A673 (cell line): ENCODE measurements around the gene RALGAPA2. TPM values are rescaled to one million over a fixed set of nuclear protein-coding genes. Genes with fewer than 3 reads are reported as not detected.
A peak's percentile ranks its signal among the peaks of the same experiment; 100 is the strongest.

Source experiments
- BruUV-seq: library from RNA; stranded (reverse); fragments of 400-500 nt; replicated peaks from 2 replicates; lab custom pipeline; 2021; lab: Mats Ljungman, UMichigan
- CTCF ChIA-PET: fragments of 300-600 bp; sonication (Branson Sonifier 250); formaldehyde crosslinking; loops from one replicate; lab custom pipeline; 2022; ENCODE audit warnings: antibody characterized with exemption; lab: Charles Lee
- POLR2A ChIA-PET: fragments of 300-600 bp; sonication (Branson Sonifier 250); formaldehyde crosslinking; loops from one replicate; lab custom pipeline; 2022; ENCODE audit warnings: antibody characterized with exemption; ENCODE audit not compliant: low non-redundant PET; lab: Charles Lee
- DNase-seq: peaks from one replicate; pipeline ENCODE4 v3.0.0-alpha.2; 2015; ENCODE audit warnings: low spot score
- H3K27ac ChIP-seq: fragments of 200-600 bp; sonication (generic); 2 replicates; pipeline ENCODE4 v1.5.1; 2016; ENCODE audit warnings: mixed run types, low read depth, mild to moderate bottlenecking, mixed read lengths, antibody characterized with exemption, low read length; ENCODE audit not compliant: poor library complexity, severe bottlenecking
- H3K27me3 ChIP-seq: fragments of 200-600 bp; sonication (generic); replicated peaks from 2 replicates; pipeline ENCODE4 v1.6.1; 2017; ENCODE audit warnings: mixed run types, low read depth, mild to moderate bottlenecking, mixed read lengths, antibody characterized with exemption, low read length; ENCODE audit not compliant: insufficient read depth, poor library complexity
- H3K36me3 ChIP-seq: fragments of 200-600 bp; sonication (generic); 2 replicates; pipeline ENCODE4 v1.6.1; 2016; ENCODE audit warnings: mixed run types, mild to moderate bottlenecking, mixed read lengths, antibody characterized with exemption, low read length; ENCODE audit not compliant: insufficient read depth, poor library complexity, severe bottlenecking
- H3K4me1 ChIP-seq: fragments of 200-600 bp; sonication (generic); 2 replicates; pipeline ENCODE4 v1.6.1; 2017; ENCODE audit warnings: mixed run types, mild to moderate bottlenecking, mixed read lengths, antibody characterized with exemption, low read length; ENCODE audit not compliant: insufficient read depth, poor library complexity, severe bottlenecking
- H3K4me3 ChIP-seq: fragments of 200-600 bp; sonication (generic); 2 replicates; pipeline ENCODE4 v1.5.1; 2016; ENCODE audit warnings: low read depth, mixed run types, mild to moderate bottlenecking, mixed read lengths, low read length; ENCODE audit not compliant: poor library complexity, severe bottlenecking
- H3K9me3 ChIP-seq: fragments of 200-600 bp; sonication (generic); 2 replicates; pipeline ENCODE4 v1.6.1; 2016; ENCODE audit warnings: mixed run types, low read depth, mild to moderate bottlenecking, mixed read lengths, antibody characterized with exemption, low read length; ENCODE audit not compliant: poor library complexity, severe bottlenecking
- CTCF ChIP-seq: fragments of 300-800, 200-600 bp; sonication (generic); conservative IDR thresholded peaks from 2 replicates; pipeline ENCODE4 v1.5.1; 2017; ENCODE audit warnings: low read depth, mild to moderate bottlenecking, antibody characterized with exemption, low read length, moderate library complexity, mixed read lengths
- EZH2 ChIP-seq: fragments of 200-600 bp; sonication (generic); IDR thresholded peaks from 2 replicates; pipeline ENCODE4 v1.6.1; 2017; ENCODE audit warnings: borderline replicate concordance, low read depth, mild to moderate bottlenecking, mixed read lengths, antibody characterized with exemption, low read length; ENCODE audit not compliant: poor library complexity, severe bottlenecking
- intact Hi-C: fragments of 100-400 bp; cut with micrococcal nuclease; formaldehyde crosslinking; loops from one replicate; pipeline ENCODE4 v1.10.0; 2022; ENCODE audit not compliant: unreplicated experiment
- total RNA-seq: library from RNA; stranded (reverse); gene quantifications from 2 replicates; pipeline ENCODE4 v1.2.3, GENCODE V29; 2021

RALGAPA2 gene
- total RNA-seq, 1 experiment from 2014 or later, result 32.4 TPM

GRCh38 chr20:20500312-20500711, 212.1 kb downstream of the RALGAPA2 start:
- Histone ChIP-seq H3K4me1 (peaks cover 7% of the 10 kb centered on the region), H3K27ac (no peak overlapping the region), H3K4me3 (no peak overlapping the region), H3K27me3 (no peaks in the 10 kb centered on the region), H3K36me3 (peaks cover 12% of the 10 kb centered on the region), H3K9me3 (no peaks in the 10 kb centered on the region)
- CTCF ChIA-PET, result no interaction called here
- intact Hi-C loops, result no loop called here
- no TSS peak for BruUV-seq
- POLR2A ChIA-PET, result no interaction called here
- no peak for TF ChIP-seq EZH2
- no peak for TF ChIP-seq CTCF
- no peak for DNase-seq

- Histone ChIP-seq H3K36me3 (peaks cover 19% of the 10 kb centered on the region), H3K4me1 (peaks cover 7% of the 10 kb centered on the region), H3K27me3 (no peaks in the 10 kb centered on the region), H3K4me3 (no peak overlapping the region), H3K9me3 (no peaks in the 10 kb centered on the region), H3K27ac (no peak overlapping the region)
- ChIA-PET CTCF (no interaction called here), POLR2A (no interaction called here)
- DNase-seq, result no peak
- intact Hi-C loops, result no loop called here
- no TSS peak for BruUV-seq
- TF ChIP-seq EZH2, result no peak
- TF ChIP-seq CTCF, result no peak
Observed at GRCh38 chr20:20499439-20499838, 213.0 kb downstream of the RALGAPA2 start.

- intact Hi-C loops, result no loop called here
- TF ChIP-seq EZH2 (no peak), CTCF (no peak)
- Histone ChIP-seq H3K4me3 (no peak overlapping the region), H3K4me1 (peaks cover 7% of the 10 kb centered on the region), H3K9me3 (no peaks in the 10 kb centered on the region), H3K36me3 (peaks cover 19% of the 10 kb centered on the region), H3K27me3 (no peaks in the 10 kb centered on the region), H3K27ac (no peak overlapping the region)
- ChIA-PET CTCF (no interaction called here), POLR2A (no interaction called here)
- no TSS peak for BruUV-seq
- DNase-seq, result peak; percentile 70
Observed at GRCh38 chr20:20498076-20498861, 214.2 kb downstream of the RALGAPA2 start.
